Adrenal gland (tissue), 5 donors: ENCODE data around the gene TP53I13.

ENCODE experiments used
- POLR2A ChIP-seq, 2 donors: fragments of 450-650 bp; IDR thresholded peaks; one replicate each; pipeline ENCODE4 v1.6.1; 2017; ENCODE audit warnings: antibody characterized with exemption in 2 of 2, mild to moderate bottlenecking in 2 of 2, moderate library complexity in 1 of 2
- TF ChIP-seq, protein P1 (sequence below), 6 experiments: fragments of 450-650 bp in 4 of 6; fragments of 200-600 bp in 2 of 6; sonication (generic) in 1 of 6; IDR thresholded peaks; 1 replicate in 5 of 6; 2 replicates in 1 of 6; pipeline versions ENCODE4 v1.5.1 to v1.8.0; 2016 to 2021; ENCODE audit warnings: antibody characterized with exemption in 6 of 6, mild to moderate bottlenecking in 2 of 6, moderate library complexity in 1 of 6
- donor health status: DM: no; HTN: no; CAD: no.

DNA sequence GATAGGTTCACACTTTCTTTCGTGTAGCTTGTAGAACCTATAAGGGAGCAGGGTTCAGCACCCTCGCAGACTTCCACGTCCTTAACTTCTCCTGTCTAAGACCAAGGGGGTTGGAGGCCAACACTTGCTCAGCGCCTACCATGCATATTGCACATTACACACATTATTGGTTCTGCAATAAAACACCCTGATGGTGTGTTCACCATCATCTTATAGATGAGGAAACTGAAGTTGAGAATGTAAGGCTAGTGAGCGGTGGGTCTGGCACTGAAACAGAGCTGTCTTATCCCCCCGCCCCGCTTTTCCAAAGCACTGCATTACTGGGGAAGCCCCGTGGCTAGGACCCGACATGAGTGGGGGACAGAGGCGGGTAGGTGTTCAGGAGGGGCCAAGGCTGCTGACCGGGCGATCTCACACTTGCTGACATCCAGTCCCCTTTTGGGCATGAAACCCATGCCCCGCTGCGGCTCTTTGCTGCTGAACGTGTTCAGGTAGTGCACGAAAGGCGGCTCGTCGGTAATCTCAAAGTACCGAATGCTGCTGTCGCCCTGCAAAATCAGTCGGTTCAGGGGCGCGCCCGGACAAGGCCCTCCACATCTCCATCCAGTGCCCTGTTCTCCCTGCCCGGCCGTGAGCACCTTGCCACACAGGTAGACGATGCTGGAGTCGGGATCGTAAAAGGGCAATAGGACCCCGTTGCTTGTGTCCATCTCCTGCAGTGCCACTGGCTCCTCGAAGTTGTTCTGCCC lies 48.0 kb downstream of the TP53I13 start:
- TF ChIP-seq, protein P1, sequence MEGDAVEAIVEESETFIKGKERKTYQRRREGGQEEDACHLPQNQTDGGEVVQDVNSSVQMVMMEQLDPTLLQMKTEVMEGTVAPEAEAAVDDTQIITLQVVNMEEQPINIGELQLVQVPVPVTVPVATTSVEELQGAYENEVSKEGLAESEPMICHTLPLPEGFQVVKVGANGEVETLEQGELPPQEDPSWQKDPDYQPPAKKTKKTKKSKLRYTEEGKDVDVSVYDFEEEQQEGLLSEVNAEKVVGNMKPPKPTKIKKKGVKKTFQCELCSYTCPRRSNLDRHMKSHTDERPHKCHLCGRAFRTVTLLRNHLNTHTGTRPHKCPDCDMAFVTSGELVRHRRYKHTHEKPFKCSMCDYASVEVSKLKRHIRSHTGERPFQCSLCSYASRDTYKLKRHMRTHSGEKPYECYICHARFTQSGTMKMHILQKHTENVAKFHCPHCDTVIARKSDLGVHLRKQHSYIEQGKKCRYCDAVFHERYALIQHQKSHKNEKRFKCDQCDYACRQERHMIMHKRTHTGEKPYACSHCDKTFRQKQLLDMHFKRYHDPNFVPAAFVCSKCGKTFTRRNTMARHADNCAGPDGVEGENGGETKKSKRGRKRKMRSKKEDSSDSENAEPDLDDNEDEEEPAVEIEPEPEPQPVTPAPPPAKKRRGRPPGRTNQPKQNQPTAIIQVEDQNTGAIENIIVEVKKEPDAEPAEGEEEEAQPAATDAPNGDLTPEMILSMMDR (IDR thresholded peaks at IDR 0.05): no peak
- no peak for TF ChIP-seq POLR2A (IDR thresholded peaks at IDR 0.05)
